Heart right ventricle (tissue), 16 donors: ENCODE results near the gene ATXN7. TPM values are rescaled to one million over a fixed set of nuclear protein-coding genes. Genes with fewer than 3 reads are reported as not detected.

ENCODE experiments used
- ATAC-seq, 8 donors: fragments of 200-7000 bp; cut with Tn5 transposase; one replicate each; pipeline ENCODE4 v1.9.1; 2020; ENCODE audit warnings: mild to moderate bottlenecking in 8 of 8, moderate library complexity in 8 of 8, moderate number of reproducible peaks in 1 of 8
- DNase-seq, 2 donors: peaks; one replicate each; pipeline ENCODE4 v3.0.0-alpha.2; 2020
- H3K27ac ChIP-seq, 10 donors: fragments of 200-600 bp; sonication (generic) in 2 of 10; one replicate each; pipeline versions ENCODE4 v1.5.0 to v1.8.0; 2020 to 2022; ENCODE audit warnings: mild to moderate bottlenecking in 3 of 10
- H3K27me3 ChIP-seq, 7 donors: fragments of 200-600 bp; one replicate each; pipeline ENCODE4 v1.8.0; 2021 to 2022; ENCODE audit warnings: mild to moderate bottlenecking in 2 of 7
- H3K36me3 ChIP-seq, 9 donors: fragments of 200-600 bp; sonication (generic) in 1 of 9; one replicate each; pipeline versions ENCODE4 v1.5.0 to v1.8.0; 2020 to 2022; ENCODE audit warnings: mild to moderate bottlenecking in 2 of 9
- H3K4me1 ChIP-seq, 9 donors: fragments of 200-600 bp; sonication (generic) in 1 of 9; one replicate each; pipeline versions ENCODE4 v1.5.0 to v1.8.0; 2020 to 2022; ENCODE audit warnings: mild to moderate bottlenecking in 4 of 9
- H3K4me3 ChIP-seq, 10 donors: fragments of 200-600 bp; sonication (generic) in 2 of 10; one replicate each; pipeline versions ENCODE4 v1.5.0 to v1.8.0; 2020 to 2022; ENCODE audit warnings: mild to moderate bottlenecking in 7 of 10, moderate library complexity in 2 of 10
- H3K9me3 ChIP-seq, 11 donors: fragments of 200-600 bp in 10 of 11; sonication (generic) in 2 of 11; one replicate each; pipeline versions ENCODE4 v1.5.0 to v1.8.0; 2013 to 2022; ENCODE audit warnings: mild to moderate bottlenecking in 2 of 11, control low read depth in 1 of 11, moderate library complexity in 1 of 11
- CTCF ChIP-seq, 9 donors: fragments of 200-600 bp; sonication (generic) in 2 of 9; IDR thresholded peaks; one replicate each; pipeline versions ENCODE4 v1.5.0 to v1.8.0; 2021 to 2022; ENCODE audit warnings: antibody characterized with exemption in 9 of 9, mild to moderate bottlenecking in 5 of 9, moderate library complexity in 1 of 9
- WGBS, 2 donors: extraction: QIAGEN DNeasy Blood & Tissue Kit; methylation state at CpG; one replicate each; pipeline ENCODE4 v1.1.7; 2013; ENCODE audit warnings: inconsistent platforms in 1 of 2; 5-methylcytosine and 5-hydroxymethylcytosine counted together
- intact Hi-C, 10 donors: fragments of 100-400 bp; cut with DNase I; formaldehyde crosslinking; loops; one replicate each; pipeline versions ENCODE4 v1.11.1 to v1.14.2; 2022
- polyA plus RNA-seq, 2 donors: library from polyadenylated mRNA; stranded (reverse); fragments of 200-250 nt; gene quantifications; one replicate each; pipeline ENCODE4 v1.2.3, GENCODE V29; 2013
- total RNA-seq, 10 donors: library from RNA; stranded (reverse); fragmentation: NEBNext Ultra II Directional in 3 of 10; extraction: Animal tissue kit (Norgen Biotek cat#: 25700) in 3 of 10; gene quantifications; one replicate each; pipeline versions ENCODE4 v1.2.1 to v1.2.4, GENCODE V29; 2021 to 2023
- donor health status: Arrhythmogenic right ventricular cardiomyopathy.
- donor health status: ischemic (EF 13 %, LVEDD 7.1; RV severe dilation, severe dysfunction).
- donor health status: healthy with polysubstance abuse.
- donor health status: DM: no; HTN: yes; CAD: no.
- donor health status: DM: no; HTN: no; CAD: no.
- donor health status: ischemic (EF 25% LVEDD 6.9; RV normal size, moderate dysfunction).
- donor health status: ischemic (EF 25% LVEDD 5.7; RV mildly dilated, moderate dysfunction).
- donor health status: healthy.
- donor health status: DM: yes; HTN: yes; CAD: no.
- donor health status: Ischemic cardiomyopathy.
- donor health status: ischemic (EF 35%, LVEDD 5.7; RV mildly dilated, moderate dysfunction).
- donor health status: nonischemic (EF 11% LVEDD 7.7; RV severe dilation, severe dysfunction).
- donor health status: DM: yes; HTN: yes; CAD: no.
- donor health status: PGD.
- donor health status: ischemic (EF 29% LVEDD 5.4; RV normal size, mild dysfunction).
- donor health status: nonischemic (EF 23%, LVEDD 6.1; RV moderate dilation, normal function).

Gene ATXN7
- total and polyA plus RNA-seq, 12 donors: 1.7 to 31.0 (median 19.6) TPM

GRCh38 chr3:63949005-63949404, 85.3 kb downstream of the ATXN7 start:
- H3K9me3 ChIP-seq: no peaks in the 10 kb centered on the region
- WGBS, 2 donors: 75 to 83% methylated on average over 2 of the region's 2 CpGs
- H3K4me1 ChIP-seq: peaks cover 0 to 59% (median 40%) of the 10 kb centered on the region in 9 donors
- H3K27ac ChIP-seq: no peak overlapping the region
- ATAC-seq (no peak), DNase-seq (no peak)
- no peak overlapping the region for H3K4me3 ChIP-seq
- H3K36me3 ChIP-seq: peaks cover 0 to 14% (median 3%) of the 10 kb centered on the region in 9 donors
- no peaks in the 10 kb centered on the region for H3K27me3 ChIP-seq
- intact Hi-C loops: no loop called here
- TF ChIP-seq CTCF (IDR thresholded peaks at IDR 0.05): no peak

GRCh38 chr3:63950698-63951097, 87.0 kb downstream of the ATXN7 start:
- no peaks in the 10 kb centered on the region for H3K27me3 ChIP-seq
- no peak overlapping the region for H3K4me3 ChIP-seq
- H3K27ac ChIP-seq: peak overlapping the region in 1 of 10 donors; percentile 33
- ATAC-seq: no peak
- TF ChIP-seq CTCF (IDR thresholded peaks at IDR 0.05): no peak
- H3K9me3 ChIP-seq: no peaks in the 10 kb centered on the region
- peaks cover 0 to 25% (median 7%) of the 10 kb centered on the region in 9 donors for H3K36me3 ChIP-seq
- WGBS, 2 donors: 78 to 84% methylated on average over 1 of the region's 1 CpG
- intact Hi-C loops: no loop called here
- no peak for DNase-seq
- H3K4me1 ChIP-seq: peaks cover 0 to 49% (median 26%) of the 10 kb centered on the region in 9 donors

GRCh38 chr3:63951492-63952247, 88.0 kb downstream of the ATXN7 start:
- Histone ChIP-seq H3K4me1 (peaks cover 0 to 43% (median 24%) of the 10 kb centered on the region in 9 donors), H3K36me3 (peaks cover 0 to 34% (median 7%) of the 10 kb centered on the region in 9 donors), H3K27me3 (no peaks in the 10 kb centered on the region), H3K4me3 (no peak overlapping the region), H3K9me3 (no peaks in the 10 kb centered on the region), H3K27ac (peak overlapping the region in 1 of 10 donors; percentile 33)
- no peak for ATAC-seq
- TF ChIP-seq CTCF (IDR thresholded peaks at IDR 0.05): no peak
- DNase-seq: no peak
- 56 to 69% methylated on average over 1 of the region's 1 CpG for WGBS, 2 donors
- intact Hi-C loops: no loop called here

- 79 to 85% methylated on average over 2 of the region's 2 CpGs for WGBS, 2 donors
- Histone ChIP-seq H3K27ac (peak overlapping the region in 1 of 10 donors; percentile 33), H3K36me3 (peaks cover 0 to 37% (median 7%) of the 10 kb centered on the region in 9 donors), H3K4me3 (no peak overlapping the region), H3K9me3 (no peaks in the 10 kb centered on the region), H3K4me1 (peaks cover 0 to 43% (median 24%) of the 10 kb centered on the region in 9 donors), H3K27me3 (no peaks in the 10 kb centered on the region)
- no peak for TF ChIP-seq CTCF (IDR thresholded peaks at IDR 0.05)
- no peak for DNase-seq
- ATAC-seq: no peak
- intact Hi-C loops: no loop called here
These were observed 88.6 kb downstream of the ATXN7 start for GRCh38 chr3:63952248-63952594.
